Activated CD8-positive, alpha-beta T cell treated with anti-CD3 and anti-CD28 coated beads, Interleukin-2, amount 10 ng/mL, durations not matched to agents 7 days and 5 days (primary cell): Measurements from ENCODE around the gene SLC37A4. TPM values are rescaled to one million over a fixed set of nuclear protein-coding genes. Genes with fewer than 3 reads are reported as not detected.

Experiments used
- microRNA-seq: library from miRNA; unstranded; fragments of <30 nt; microRNA quantifications from one replicate; pipeline ENCODE4 v1.2.0, GENCODE V29; 2022
- total RNA-seq, 2 experiments: library from RNA; stranded (reverse); gene quantifications; one replicate each; pipeline ENCODE4 v1.2.3, GENCODE V29; 2021

The SLC37A4 gene
- total RNA-seq, 2 experiments from 2014 or later = 22.4 to 26.6 TPM

Small RNA genes lying within 50 kb of the gene (microRNA-seq; reads per million reads assigned to microRNA genes)
- not detected for gene MIR3656

Other genes starting within 250 kb of the SLC37A4 start
- gene DDX6, start 239.7 kb downstream of the SLC37A4 start, total RNA-seq = 100 to 1,000 TPM; 143 to 152 TPM
- under 1 TPM; 0.08 to 0.18 TPM for gene CXCR5, start 147.0 kb downstream of the SLC37A4 start, total RNA-seq
- gene BCL9L, start 105.0 kb downstream of the SLC37A4 start, total RNA-seq = 10 to 100 TPM; 70.0 to 70.6 TPM
- not detected for gene UPK2, start 74.6 kb downstream of the SLC37A4 start, total RNA-seq
- not detected for gene FOXR1, start 59.1 kb downstream of the SLC37A4 start, total RNA-seq
- 10 to 100 TPM; 39.3 to 41.1 TPM for gene CENATAC, start 32.7 kb downstream of the SLC37A4 start, total RNA-seq
- 1,000 to 10,000 TPM; 1,115 to 1,170 TPM for gene RPS25, start 12.5 kb downstream of the SLC37A4 start, total RNA-seq
- gene TRAPPC4, start 12.1 kb downstream of the SLC37A4 start, total RNA-seq = 10 to 100 TPM; 58.6 to 65.0 TPM
- 100 to 1,000 TPM; 133 to 135 TPM for gene HYOU1, start 26.3 kb upstream of the SLC37A4 start, total RNA-seq
- gene VPS11, start 36.9 kb upstream of the SLC37A4 start, total RNA-seq = 10 to 100 TPM; 30.8 to 31.6 TPM
- gene HMBS, start 54.0 kb upstream of the SLC37A4 start, total RNA-seq = 10 to 100 TPM; 31.0 to 32.5 TPM
- 10 to 100 TPM; 52.5 to 57.7 TPM for gene DPAGT1, start 71.0 kb upstream of the SLC37A4 start, total RNA-seq
- gene C2CD2L, start 76.5 kb upstream of the SLC37A4 start, total RNA-seq = 10 to 100 TPM; 33.2 to 35.2 TPM
- gene HINFP, start 90.7 kb upstream of the SLC37A4 start, total RNA-seq = 10 to 100 TPM; 36.1 to 40.9 TPM
- under 1 TPM in 1 of 2 experiments, not detected in 1; 0.18 TPM for gene ABCG4, start 118.2 kb upstream of the SLC37A4 start, total RNA-seq
- gene NLRX1, start 137.8 kb upstream of the SLC37A4 start, total RNA-seq = 10 to 100 TPM; 24.6 to 24.8 TPM
- under 1 TPM; 0.18 to 0.63 TPM for gene NHERF4, start 154.6 kb upstream of the SLC37A4 start, total RNA-seq
- gene CBL, start 175.5 kb upstream of the SLC37A4 start, total RNA-seq = 10 to 100 TPM; 43.6 to 43.7 TPM